Osteocyte (in vitro differentiated cells): ENCODE measurements around the gene CCDC54. TPM values are rescaled to one million over a fixed set of nuclear protein-coding genes. Genes with fewer than 3 reads are reported as not detected.

Source experiments
- DNase-seq: peaks from one replicate; pipeline ENCODE4 v3.0.0; 2021; ENCODE audit warnings: mixed read lengths; ENCODE audit not compliant: unreplicated experiment; ENCODE audit errors: extremely low spot score
- H3K27ac Mint-ChIP-seq: one replicate; pipeline ENCODE4 v1.8.0; 2021; ENCODE audit warnings: mild to moderate bottlenecking, mixed read lengths; ENCODE audit not compliant: unreplicated experiment
- H3K27me3 Mint-ChIP-seq: one replicate; pipeline ENCODE4 v1.8.0; 2021; ENCODE audit warnings: mixed read lengths; ENCODE audit not compliant: unreplicated experiment
- H3K36me3 Mint-ChIP-seq: one replicate; pipeline ENCODE4 v1.8.0; 2021; ENCODE audit warnings: mixed read lengths; ENCODE audit not compliant: unreplicated experiment
- H3K4me1 Mint-ChIP-seq: one replicate; pipeline ENCODE4 v1.8.0; 2021; ENCODE audit warnings: mixed read lengths; ENCODE audit not compliant: unreplicated experiment
- H3K4me3 Mint-ChIP-seq: one replicate; pipeline ENCODE4 v1.8.0; 2021; ENCODE audit warnings: mild to moderate bottlenecking, moderate library complexity, mixed read lengths; ENCODE audit not compliant: unreplicated experiment
- H3K9me3 Mint-ChIP-seq: one replicate; pipeline ENCODE4 v1.8.0; 2021; ENCODE audit warnings: mixed read lengths; ENCODE audit not compliant: unreplicated experiment
- CTCF ChIP-seq: fragments of 200-600 bp; sonication (generic); IDR thresholded peaks from 2 replicates; pipeline ENCODE4 v1.5.0; 2021; ENCODE audit warnings: antibody characterized with exemption, mild to moderate bottlenecking, moderate library complexity
- total RNA-seq: library from RNA; stranded (reverse); gene quantifications from 2 replicates; pipeline ENCODE4 v1.2.1, GENCODE V29; 2021

Gene CCDC54
- total RNA-seq, 1 donor from 2014 or later: not detected

GRCh38 chr3:107346564-107346963 is 30.7 kb upstream of the CCDC54 start:
- Mint-ChIP-seq H3K9me3 (peaks cover 7% of the 10 kb centered on the region), H3K27me3 (peaks cover 8% of the 10 kb centered on the region), H3K27ac (no peak overlapping the region), H3K4me1 (no peaks in the 10 kb centered on the region), H3K36me3 (no peaks in the 10 kb centered on the region), H3K4me3 (no peak overlapping the region)
- DNase-seq: no peak
- TF ChIP-seq CTCF: no peak

GRCh38 chr3:107347751-107348150 is 29.5 kb upstream of the CCDC54 start:
- no peak for DNase-seq
- H3K27ac Mint-ChIP-seq: no peak overlapping the region
- H3K4me3 Mint-ChIP-seq: no peak overlapping the region
- no peaks in the 10 kb centered on the region for H3K36me3 Mint-ChIP-seq
- no peaks in the 10 kb centered on the region for H3K4me1 Mint-ChIP-seq
- H3K9me3 Mint-ChIP-seq: peaks cover 8% of the 10 kb centered on the region
- TF ChIP-seq CTCF: no peak
- peaks cover 4% of the 10 kb centered on the region for H3K27me3 Mint-ChIP-seq

GRCh38 chr3:107356706-107357105 is 20.5 kb upstream of the CCDC54 start:
- peaks cover 4% of the 10 kb centered on the region for H3K9me3 Mint-ChIP-seq
- no peak overlapping the region for H3K27ac Mint-ChIP-seq
- H3K4me3 Mint-ChIP-seq: no peak overlapping the region
- H3K36me3 Mint-ChIP-seq: no peaks in the 10 kb centered on the region
- TF ChIP-seq CTCF: no peak
- no peaks in the 10 kb centered on the region for H3K27me3 Mint-ChIP-seq
- no peak for DNase-seq
- no peaks in the 10 kb centered on the region for H3K4me1 Mint-ChIP-seq

GRCh38 chr3:107361633-107362032 is 15.6 kb upstream of the CCDC54 start:
- peaks cover under 1% of the 10 kb centered on the region for H3K4me1 Mint-ChIP-seq
- H3K27me3 Mint-ChIP-seq: no peaks in the 10 kb centered on the region
- no peak overlapping the region for H3K27ac Mint-ChIP-seq
- TF ChIP-seq CTCF: no peak
- no peak overlapping the region for H3K4me3 Mint-ChIP-seq
- no peaks in the 10 kb centered on the region for H3K9me3 Mint-ChIP-seq
- no peaks in the 10 kb centered on the region for H3K36me3 Mint-ChIP-seq
- no peak for DNase-seq

- Mint-ChIP-seq H3K4me3 (no peak overlapping the region), H3K4me1 (peaks cover 27% of the 10 kb centered on the region)
Measured at GRCh38 chr3:107365051-107365450, 12.2 kb upstream of the CCDC54 start.

More at GRCh38 chr3:107365051-107365450, 12.2 kb upstream of the CCDC54 start:
- Mint-ChIP-seq H3K27ac (no peak overlapping the region), H3K36me3 (no peaks in the 10 kb centered on the region), H3K9me3 (no peaks in the 10 kb centered on the region), H3K27me3 (no peaks in the 10 kb centered on the region)
- no peak for TF ChIP-seq CTCF
- no peak for DNase-seq
